ENCODE results near the gene FRG2C. TPM values are rescaled to one million over a fixed set of nuclear protein-coding genes. Genes with fewer than 3 reads are reported as not detected.
"Not testable (repeated sequence)": the region's sequence is repeated elsewhere in the genome, so short reads cannot be mapped to it uniquely, and the experiment has no call there.

The FRG2C gene
- 0.10 and 0.12 TPM in 2 replicates for polyA plus RNA-seq (2013)

DNA sequence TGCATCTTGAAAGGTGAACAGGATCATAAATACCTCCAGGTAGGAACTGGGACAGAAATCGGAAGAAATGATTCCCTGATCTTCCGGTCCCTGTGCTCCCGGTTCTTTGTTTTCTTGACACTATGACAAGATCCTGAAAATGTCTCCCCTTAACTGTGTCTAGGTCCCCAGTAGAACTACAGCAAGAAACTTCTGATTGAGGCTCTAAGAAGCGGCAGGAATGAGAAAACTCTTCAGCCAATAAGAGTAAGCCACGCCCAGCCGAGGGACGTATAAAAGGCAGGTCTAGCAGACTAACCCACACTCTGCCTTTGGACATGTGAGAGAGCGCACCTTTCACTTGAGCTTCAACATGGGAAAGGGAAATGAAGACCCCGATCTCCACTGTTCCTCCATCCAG, at the start of gene FRG2C:
Gene FRG2C, plus strand, starts transcription at position 301 of the 400 bp plus-strand sequence. Its CDS starts 52 bp downstream, at position 353.
- not testable (repeated sequence) for H3K36me3 ChIP-seq (ENCODE audit: control insufficient read depth in 1 of 2, insufficient read depth in 2 of 2, low read length in 2 of 2); H2AK5ac ChIP-seq (ENCODE audit: low read length); DNase-seq; H3K79me2 ChIP-seq (ENCODE audit: control insufficient read depth, insufficient read depth, low read length, poor library complexity); H3K4me2 ChIP-seq (ENCODE audit: low read length); H3K4me1 ChIP-seq (ENCODE audit: control insufficient read depth in 1 of 2, insufficient read depth in 2 of 2, low read length in 2 of 2); H3K4ac ChIP-seq (ENCODE audit: low read depth, low read length); H2BK12ac ChIP-seq (ENCODE audit: low read length); H4K12ac ChIP-seq (ENCODE audit: low read depth, low read length); H3K27me3 ChIP-seq (ENCODE audit: insufficient read depth, low read length); H3K79me1 ChIP-seq (ENCODE audit: low read length); H3K4me3 ChIP-seq (ENCODE audit: low read depth, low read length); H2BK120ac ChIP-seq (ENCODE audit: insufficient read depth, low read length, poor library complexity); H4K8ac ChIP-seq (ENCODE audit: low read depth, low read length); H3K18ac ChIP-seq (ENCODE audit: low read length); H2BK5ac ChIP-seq (ENCODE audit: low read depth, low read length, poor library complexity); H4K91ac ChIP-seq (ENCODE audit: low read depth, low read length); H3K27ac ChIP-seq (ENCODE audit: low read depth, low read length); H3K9ac ChIP-seq (ENCODE audit: low read length); H2AFZ ChIP-seq (ENCODE audit: insufficient read depth, low read length, poor library complexity); H3K14ac ChIP-seq (ENCODE audit: low read length)
- peak within 1 kb of the TSS; percentile 33 for H3K23ac ChIP-seq (ENCODE audit: low read length)
- peaks cover 18% of the 10 kb centered on the region for H3K9me3 ChIP-seq (ENCODE audit: insufficient read depth, low read depth, low read length)
- no CpG with 5 or more reads among the region's 9 CpGs for WGBS (ENCODE audit: extremely low coverage, insufficient coverage, insufficient read length)

DNA sequence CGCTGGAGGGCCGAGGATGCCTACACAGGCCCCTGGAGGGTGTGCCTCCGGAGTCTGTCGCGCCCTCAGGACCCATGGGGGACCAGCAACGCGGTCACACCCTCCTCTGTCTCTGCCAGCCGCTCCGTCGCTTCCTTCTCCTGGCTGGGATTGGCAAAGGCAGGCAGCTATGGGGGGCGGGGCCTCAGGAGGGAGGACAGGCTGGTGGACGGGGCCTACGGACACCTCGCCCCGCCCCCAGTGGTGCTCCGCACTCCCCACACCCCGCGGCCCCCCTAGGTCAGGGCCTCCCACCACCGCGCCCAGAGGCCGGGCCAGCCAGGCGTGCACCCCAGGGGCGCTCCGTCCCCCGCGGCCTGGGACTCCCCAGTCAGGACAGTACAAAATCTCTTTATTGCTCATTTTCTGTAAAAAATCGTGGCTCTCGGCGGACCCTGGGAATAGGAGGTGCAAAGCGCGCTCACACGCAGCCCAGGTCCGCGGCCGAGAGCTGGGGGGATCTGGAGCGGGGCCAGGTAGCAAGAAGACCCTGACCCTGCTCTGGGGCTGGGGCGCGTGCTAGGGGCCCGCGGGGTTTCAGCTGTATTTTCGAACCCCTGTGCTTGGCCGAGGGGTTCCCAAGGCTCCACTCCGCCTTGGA, 45.3 kb upstream of the FRG2C start:
- H2BK5ac ChIP-seq (ENCODE audit: low read depth, low read length, poor library complexity); H3K18ac ChIP-seq (ENCODE audit: low read length); H2BK12ac ChIP-seq (ENCODE audit: low read length); H3K36me3 ChIP-seq (ENCODE audit: control insufficient read depth in 1 of 2, insufficient read depth in 2 of 2, low read length in 2 of 2); H3K27me3 ChIP-seq (ENCODE audit: insufficient read depth, low read length); H4K8ac ChIP-seq (ENCODE audit: low read depth, low read length); H3K9ac ChIP-seq (ENCODE audit: low read length); DNase-seq; H3K23ac ChIP-seq (ENCODE audit: low read length); H2BK120ac ChIP-seq (ENCODE audit: insufficient read depth, low read length, poor library complexity); H3K79me2 ChIP-seq (ENCODE audit: control insufficient read depth, insufficient read depth, low read length, poor library complexity); H3K79me1 ChIP-seq (ENCODE audit: low read length); H3K4ac ChIP-seq (ENCODE audit: low read depth, low read length); H3K9me3 ChIP-seq (ENCODE audit: insufficient read depth, low read depth, low read length); H3K14ac ChIP-seq (ENCODE audit: low read length); H4K91ac ChIP-seq (ENCODE audit: low read depth, low read length); H2AK5ac ChIP-seq (ENCODE audit: low read length); H3K27ac ChIP-seq (ENCODE audit: low read depth, low read length); H4K12ac ChIP-seq (ENCODE audit: low read depth, low read length); H3K4me3 ChIP-seq (ENCODE audit: low read depth, low read length); H3K4me1 ChIP-seq (ENCODE audit: control insufficient read depth in 1 of 2, insufficient read depth in 2 of 2, low read length in 2 of 2): not testable (repeated sequence)
- H3K4me2 ChIP-seq (ENCODE audit: low read length): peak overlapping the region; percentile 74
- no CpG with 5 or more reads among the region's 43 CpGs for WGBS (ENCODE audit: extremely low coverage, insufficient coverage, insufficient read length)
- H2AFZ ChIP-seq (ENCODE audit: insufficient read depth, low read length, poor library complexity): peak overlapping the region; percentile 37

DNA sequence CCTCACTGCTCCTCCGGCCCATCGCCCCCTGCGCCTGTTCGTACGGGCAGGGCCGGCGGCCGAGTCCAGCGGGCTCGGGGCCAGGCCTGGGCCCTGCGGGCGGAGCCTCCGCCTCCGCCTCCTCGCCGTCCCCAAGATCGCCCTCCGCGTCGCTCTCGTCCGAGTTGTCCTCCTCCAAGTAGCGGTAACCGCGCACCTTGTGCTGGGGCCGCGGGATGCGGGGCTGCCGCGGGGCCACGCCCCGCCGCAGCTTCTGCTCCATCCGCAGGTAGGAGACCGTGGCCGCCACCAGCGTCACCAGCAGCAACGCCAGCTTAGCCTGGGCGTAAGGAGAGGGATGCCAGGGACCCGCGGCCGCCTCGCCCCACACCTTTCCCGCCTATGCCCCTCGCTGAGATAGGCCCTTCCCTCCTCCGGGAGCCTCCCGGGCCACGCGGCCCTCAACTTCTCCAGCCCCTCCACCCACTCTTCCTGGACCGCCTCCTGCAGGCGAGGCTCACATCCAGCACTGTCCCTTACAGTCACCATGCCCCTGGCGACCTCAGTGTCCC, 44.6 kb upstream of the FRG2C start:
- no CpG with 5 or more reads among the region's 52 CpGs for WGBS (ENCODE audit: extremely low coverage, insufficient coverage, insufficient read length)
- H2BK5ac ChIP-seq (ENCODE audit: low read depth, low read length, poor library complexity); H3K36me3 ChIP-seq (ENCODE audit: control insufficient read depth in 1 of 2, insufficient read depth in 2 of 2, low read length in 2 of 2); H2AFZ ChIP-seq (ENCODE audit: insufficient read depth, low read length, poor library complexity); H2BK120ac ChIP-seq (ENCODE audit: insufficient read depth, low read length, poor library complexity); H3K9ac ChIP-seq (ENCODE audit: low read length); H3K14ac ChIP-seq (ENCODE audit: low read length); H3K18ac ChIP-seq (ENCODE audit: low read length); H4K8ac ChIP-seq (ENCODE audit: low read depth, low read length); H3K27me3 ChIP-seq (ENCODE audit: insufficient read depth, low read length); H3K4ac ChIP-seq (ENCODE audit: low read depth, low read length); H3K27ac ChIP-seq (ENCODE audit: low read depth, low read length); H3K9me3 ChIP-seq (ENCODE audit: insufficient read depth, low read depth, low read length); H2AK5ac ChIP-seq (ENCODE audit: low read length); H3K79me1 ChIP-seq (ENCODE audit: low read length); H3K4me1 ChIP-seq (ENCODE audit: control insufficient read depth in 1 of 2, insufficient read depth in 2 of 2, low read length in 2 of 2); H4K12ac ChIP-seq (ENCODE audit: low read depth, low read length); H2BK12ac ChIP-seq (ENCODE audit: low read length); H3K23ac ChIP-seq (ENCODE audit: low read length); H3K79me2 ChIP-seq (ENCODE audit: control insufficient read depth, insufficient read depth, low read length, poor library complexity); H4K91ac ChIP-seq (ENCODE audit: low read depth, low read length): not testable (repeated sequence)
- DNase-seq: peak in 1 of 2 donors; percentile 45
- H3K4me2 ChIP-seq (ENCODE audit: low read length): peak overlapping the region; percentile 74
- peak overlapping the region; percentile 50 for H3K4me3 ChIP-seq (ENCODE audit: low read depth, low read length)

DNA sequence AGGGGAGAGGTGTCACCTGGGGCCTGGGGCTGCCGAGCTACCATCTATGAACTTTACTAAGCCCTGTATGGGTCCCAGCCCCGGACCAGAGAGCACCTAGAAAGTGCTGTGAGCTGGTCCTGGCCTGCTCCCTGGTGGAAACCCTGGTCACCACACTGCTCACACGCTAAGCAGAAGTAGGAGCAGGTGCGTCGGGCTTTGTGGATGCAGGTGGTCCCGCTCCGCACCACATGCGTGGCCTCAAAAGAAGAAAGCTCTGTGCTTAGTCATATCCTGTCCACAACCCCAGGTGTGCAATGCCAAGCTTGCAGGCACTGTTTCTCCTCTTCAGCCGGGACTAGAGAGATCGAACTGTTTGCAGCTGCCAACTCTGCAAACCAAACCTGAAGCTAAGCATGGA, 42.4 kb upstream of the FRG2C start:
- H3K18ac ChIP-seq (ENCODE audit: low read length); H4K12ac ChIP-seq (ENCODE audit: low read depth, low read length); H3K4me1 ChIP-seq (ENCODE audit: control insufficient read depth in 1 of 2, insufficient read depth in 2 of 2, low read length in 2 of 2); H2BK12ac ChIP-seq (ENCODE audit: low read length); H4K8ac ChIP-seq (ENCODE audit: low read depth, low read length); H3K4ac ChIP-seq (ENCODE audit: low read depth, low read length); H3K4me2 ChIP-seq (ENCODE audit: low read length); H3K79me1 ChIP-seq (ENCODE audit: low read length); DNase-seq; H3K79me2 ChIP-seq (ENCODE audit: control insufficient read depth, insufficient read depth, low read length, poor library complexity); H2BK120ac ChIP-seq (ENCODE audit: insufficient read depth, low read length, poor library complexity); H3K9ac ChIP-seq (ENCODE audit: low read length); H3K27me3 ChIP-seq (ENCODE audit: insufficient read depth, low read length); H2BK5ac ChIP-seq (ENCODE audit: low read depth, low read length, poor library complexity); H3K4me3 ChIP-seq (ENCODE audit: low read depth, low read length); H2AFZ ChIP-seq (ENCODE audit: insufficient read depth, low read length, poor library complexity); H4K91ac ChIP-seq (ENCODE audit: low read depth, low read length); H3K36me3 ChIP-seq (ENCODE audit: control insufficient read depth in 1 of 2, insufficient read depth in 2 of 2, low read length in 2 of 2); H2AK5ac ChIP-seq (ENCODE audit: low read length); H3K14ac ChIP-seq (ENCODE audit: low read length); H3K9me3 ChIP-seq (ENCODE audit: insufficient read depth, low read depth, low read length); H3K27ac ChIP-seq (ENCODE audit: low read depth, low read length); H3K23ac ChIP-seq (ENCODE audit: low read length): not testable (repeated sequence)
- no CpG with 5 or more reads among the region's 10 CpGs for WGBS (ENCODE audit: extremely low coverage, insufficient coverage, insufficient read length)

All from trophoblast cell (in vitro differentiated cells and primary cell).